Activated CD4-positive, alpha-beta T cell treated with anti-CD3 and anti-CD28 coated beads for 36 hours (primary cell): ENCODE measurements around the gene PMIS2. TPM values are rescaled to one million over a fixed set of nuclear protein-coding genes. Genes with fewer than 3 reads are reported as not detected.

ENCODE experiments used
- ATAC-seq: fragments of 200-7000 bp; cut with Tn5 transposase; one replicate; pipeline ENCODE4 v1.10.0; 2021; ENCODE audit warnings: mild to moderate bottlenecking, moderate library complexity
- CTCF ChIA-PET: fragments of 350-600 bp; sonication (Branson Sonifier 250); formaldehyde crosslinking; loops from one replicate; lab custom pipeline; 2021; ENCODE audit warnings: antibody characterized with exemption; lab: Charles Lee
- POLR2A ChIA-PET: fragments of 350-600 bp; sonication (Branson Sonifier 250); formaldehyde crosslinking; loops from one replicate; lab custom pipeline; 2021; ENCODE audit warnings: antibody characterized with exemption, inconsistent platforms; lab: Charles Lee
- DNase-seq: peaks from one replicate; pipeline ENCODE4 v3.0.0-alpha.2; 2020
- H3K27ac Mint-ChIP-seq: one replicate; pipeline ENCODE4 v1.8.0; 2021; ENCODE audit warnings: mixed read lengths
- H3K27me3 Mint-ChIP-seq: one replicate; pipeline ENCODE4 v1.8.0; 2021; ENCODE audit warnings: mixed read lengths
- H3K36me3 Mint-ChIP-seq: one replicate; pipeline ENCODE4 v1.8.0; 2021; ENCODE audit warnings: low read depth, mixed read lengths
- H3K4me1 Mint-ChIP-seq: one replicate; pipeline ENCODE4 v1.8.0; 2021; ENCODE audit warnings: mixed read lengths
- H3K4me3 Mint-ChIP-seq: one replicate; pipeline ENCODE4 v1.8.0; 2021; ENCODE audit warnings: mild to moderate bottlenecking, moderate library complexity, mixed read lengths
- H3K9me3 Mint-ChIP-seq: one replicate; pipeline ENCODE4 v1.8.0; 2021; ENCODE audit warnings: low read depth, mixed read lengths
- intact Hi-C, 2 experiments: fragments of 100-400 bp; cut with DNase I in 1 of 2; cut with micrococcal nuclease in 1 of 2; formaldehyde crosslinking; loops; one replicate each; pipeline versions ENCODE4 v1.14.2 to v1.15.1; 2022 to 2024; cut with DNase I, micrococcal nuclease
- total RNA-seq, 2 experiments: library from RNA; stranded (reverse); gene quantifications; one replicate each; pipeline ENCODE4 v1.2.3, GENCODE V29; 2021

The PMIS2 gene
- total RNA-seq, 2 experiments from 2014 or later, result not detected

DNA sequence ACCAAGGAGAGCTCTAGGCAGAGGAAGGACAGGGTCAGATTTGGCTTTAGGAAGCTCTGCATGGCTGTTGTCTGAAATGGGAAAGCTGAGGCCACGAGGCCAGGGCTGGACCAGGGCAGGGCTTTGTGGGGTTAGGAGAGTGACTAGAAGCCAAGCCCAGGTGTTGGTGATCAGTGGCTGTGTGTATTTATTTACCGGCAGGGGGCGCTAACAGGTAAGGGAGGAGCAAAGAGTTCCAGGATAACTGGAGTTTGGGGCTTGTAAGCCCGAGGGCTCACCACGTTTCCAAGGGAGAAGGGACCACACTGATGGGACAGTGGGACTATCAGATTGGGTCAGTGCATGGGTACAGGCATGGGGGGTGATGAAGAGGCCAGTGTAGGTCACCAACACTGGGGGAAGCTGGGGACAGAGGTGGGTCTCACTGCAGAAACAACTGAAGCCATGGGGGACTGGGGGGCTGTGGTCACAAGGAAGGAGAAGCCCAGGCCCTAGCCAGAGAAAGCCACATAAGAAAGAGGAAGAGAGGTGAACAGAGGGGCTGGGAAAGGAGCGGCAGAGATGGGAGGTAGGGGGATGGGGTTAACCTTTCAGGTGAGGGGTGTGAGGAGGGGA lies 36.7 kb upstream of the PMIS2 start:
- DNase-seq (peak; percentile 75), ATAC-seq (no peak)
- H3K4me1 Mint-ChIP-seq, result peaks cover 32% of the 10 kb centered on the region
- H3K27ac Mint-ChIP-seq, result no peak overlapping the region
- H3K27me3 Mint-ChIP-seq, result no peaks in the 10 kb centered on the region
- H3K36me3 Mint-ChIP-seq, result peaks cover 29% of the 10 kb centered on the region
- CTCF ChIA-PET, result interaction anchor here (0.6 to 3.3 kb wide), 16 partner anchors 9 to 191 kb away, joined by 3 to 20 read pairs (median 4); partner anchors contain the start of genes FFAR3 and HAUS5
- POLR2A ChIA-PET, result no interaction called here
- intact Hi-C loops, result loop anchor here (1.0 to 5.0 kb wide), 8 partner anchors 43 to 383 kb away; partner anchors contain the start of genes ETV2 (in 1 of the 2), FFAR1 (in 1 of the 2), HAUS5 (in 1 of the 2) and RBM42 (in 1 of the 2)
- no peaks in the 10 kb centered on the region for H3K9me3 Mint-ChIP-seq
- H3K4me3 Mint-ChIP-seq, result no peak overlapping the region

DNA sequence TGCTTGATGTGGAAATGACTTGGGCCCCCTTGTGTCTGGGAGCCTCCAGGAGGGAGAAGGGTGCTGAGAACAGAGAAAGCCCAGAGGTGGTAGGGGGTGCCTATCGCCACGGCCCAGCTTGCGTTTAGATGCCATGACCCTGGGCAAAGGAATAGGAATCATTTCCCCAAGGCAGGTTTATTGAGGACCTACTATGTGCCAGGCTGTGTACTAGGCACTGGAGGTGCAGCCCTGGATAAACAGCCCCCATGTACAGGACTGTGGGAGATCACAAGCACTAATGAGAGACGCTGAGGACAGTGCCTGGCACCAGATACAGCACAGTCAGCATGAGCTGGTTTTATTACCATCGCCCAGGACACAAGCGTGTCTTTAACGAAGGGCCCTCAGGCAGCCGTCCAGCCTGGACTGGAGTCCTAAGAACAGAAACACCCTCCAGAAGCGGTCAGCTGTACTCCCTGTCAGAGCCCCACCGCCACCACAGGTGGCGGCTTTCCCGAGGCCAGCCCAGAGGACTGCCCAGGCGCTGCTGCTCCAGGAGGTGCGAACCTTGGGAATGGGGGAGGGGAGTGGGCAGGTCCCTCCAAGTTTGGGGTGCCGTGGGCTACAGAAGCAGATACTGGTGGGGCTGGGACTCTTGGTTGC lies 36.0 kb upstream of the PMIS2 start:
- H3K9me3 Mint-ChIP-seq, result no peaks in the 10 kb centered on the region
- no peak overlapping the region for H3K27ac Mint-ChIP-seq
- ATAC-seq, result no peak
- CTCF ChIA-PET, result interaction anchor here (0.6 to 3.3 kb wide), 6 partner anchors 9 to 359 kb away, joined by 3 to 20 read pairs (median 4); no protein-coding TSS in a partner anchor
- no peak overlapping the region for H3K4me3 Mint-ChIP-seq
- peaks cover 25% of the 10 kb centered on the region for H3K36me3 Mint-ChIP-seq
- POLR2A ChIA-PET, result no interaction called here
- intact Hi-C loops, result loop anchor here (1.0 to 5.0 kb wide), 8 partner anchors 42 to 382 kb away; partner anchors contain the start of genes ETV2 (in 1 of the 2), FFAR1 (in 1 of the 2), HAUS5 (in 1 of the 2) and RBM42 (in 1 of the 2)
- H3K27me3 Mint-ChIP-seq, result no peaks in the 10 kb centered on the region
- no peak for DNase-seq
- H3K4me1 Mint-ChIP-seq, result peaks cover 26% of the 10 kb centered on the region

DNA sequence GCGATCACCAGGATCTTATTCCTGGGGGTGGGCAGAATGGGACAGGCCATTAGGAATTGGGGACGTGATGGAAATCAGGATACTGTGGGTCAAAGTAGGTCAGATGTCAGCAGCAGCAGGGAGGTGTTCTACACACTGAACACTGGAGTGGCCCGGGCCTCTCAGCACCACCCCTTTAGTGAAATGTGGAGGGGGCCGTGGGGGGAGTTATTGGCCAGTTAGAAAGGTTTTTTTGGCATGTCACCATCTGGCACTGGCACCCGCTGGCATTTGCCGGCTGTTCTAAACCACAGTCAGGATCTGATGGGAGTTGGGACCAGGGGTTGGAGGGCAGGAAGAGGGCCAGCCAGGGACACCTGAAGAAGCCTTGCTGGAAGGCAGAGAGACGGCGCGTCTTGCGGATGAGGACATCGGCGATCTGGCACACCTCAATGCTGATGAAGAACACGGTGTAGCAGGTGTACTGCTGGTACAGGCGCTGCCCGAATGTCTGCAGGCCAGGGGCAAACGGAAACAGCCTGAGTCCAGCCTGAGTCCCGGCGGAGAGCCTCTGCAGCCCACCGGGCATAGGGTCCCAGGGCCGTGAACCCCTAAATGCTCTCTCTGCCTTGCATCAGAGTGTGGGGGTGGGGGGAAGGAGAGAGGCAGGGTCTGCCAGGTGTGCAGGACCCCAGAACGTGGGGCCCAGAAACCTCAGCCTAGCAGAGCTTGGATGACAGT lies 34.7 kb upstream of the PMIS2 start:
- no peak overlapping the region for H3K27ac Mint-ChIP-seq
- no peak overlapping the region for H3K4me3 Mint-ChIP-seq
- H3K9me3 Mint-ChIP-seq, result no peaks in the 10 kb centered on the region
- no peaks in the 10 kb centered on the region for H3K27me3 Mint-ChIP-seq
- ChIA-PET POLR2A (interaction anchor here (0.5 kb wide), 1 partner anchor 478 kb away, joined by 3 read pairs; no protein-coding TSS in a partner anchor), CTCF (interaction anchor here (0.6 to 1.1 kb wide), 3 partner anchors 40 to 61 kb away, joined by 3 to 5 read pairs (median 4); partner anchors contain the start of gene HAUS5)
- DNase-seq, result no peak
- peaks cover 24% of the 10 kb centered on the region for H3K36me3 Mint-ChIP-seq
- intact Hi-C loops, result no loop called here
- peaks cover 23% of the 10 kb centered on the region for H3K4me1 Mint-ChIP-seq
- ATAC-seq, result no peak

DNA sequence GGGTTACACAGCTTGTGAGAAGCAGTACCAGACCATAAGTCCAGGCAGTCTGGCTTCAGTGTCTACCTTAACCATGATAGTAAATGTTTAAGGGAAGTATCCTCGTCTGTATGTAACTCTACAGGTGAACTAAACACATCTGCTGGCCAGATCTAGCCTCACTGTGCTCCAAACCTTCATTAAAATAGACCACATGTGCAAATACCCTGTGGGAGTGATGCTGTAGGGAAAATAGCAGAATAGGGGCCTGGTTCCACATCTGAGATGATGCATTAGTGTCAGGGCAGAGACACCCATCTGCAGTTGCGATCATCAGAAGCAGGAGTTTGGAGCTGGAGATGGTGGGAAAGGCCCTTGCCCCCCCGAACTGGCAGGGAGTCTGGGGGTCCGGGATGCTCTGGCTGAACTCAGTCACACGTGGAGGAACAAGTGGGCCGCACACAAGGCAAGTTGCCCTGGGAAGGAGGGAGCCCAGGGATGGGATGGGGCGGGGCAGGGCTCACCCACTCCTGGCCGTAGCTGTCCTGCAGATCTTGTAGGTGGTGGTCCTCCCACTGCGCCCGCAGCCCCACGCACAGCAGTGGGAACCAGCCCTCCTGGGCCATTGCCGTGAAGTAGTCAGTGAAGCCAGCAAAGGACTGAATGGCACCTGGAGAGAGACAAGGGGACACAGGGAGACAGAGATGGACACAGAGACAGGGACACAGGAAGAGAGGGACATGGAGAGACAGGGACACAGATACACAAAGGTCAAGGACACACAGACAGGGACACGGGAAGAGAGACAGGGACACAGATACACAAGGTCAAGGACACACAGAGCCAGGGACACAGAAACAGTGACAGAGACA lies 33.2 kb upstream of the PMIS2 start:
- Mint-ChIP-seq H3K36me3 (peaks cover 12% of the 10 kb centered on the region), H3K4me3 (no peak overlapping the region), H3K27me3 (peaks cover 4% of the 10 kb centered on the region), H3K4me1 (peaks cover 13% of the 10 kb centered on the region), H3K9me3 (no peaks in the 10 kb centered on the region), H3K27ac (no peak overlapping the region)
- no peak for DNase-seq
- ChIA-PET POLR2A (no interaction called here), CTCF (interaction anchor here (1.1 kb wide), 1 partner anchor 40 kb away, joined by 4 read pairs; no protein-coding TSS in a partner anchor)
- intact Hi-C loops, result no loop called here
- no peak for ATAC-seq

DNA sequence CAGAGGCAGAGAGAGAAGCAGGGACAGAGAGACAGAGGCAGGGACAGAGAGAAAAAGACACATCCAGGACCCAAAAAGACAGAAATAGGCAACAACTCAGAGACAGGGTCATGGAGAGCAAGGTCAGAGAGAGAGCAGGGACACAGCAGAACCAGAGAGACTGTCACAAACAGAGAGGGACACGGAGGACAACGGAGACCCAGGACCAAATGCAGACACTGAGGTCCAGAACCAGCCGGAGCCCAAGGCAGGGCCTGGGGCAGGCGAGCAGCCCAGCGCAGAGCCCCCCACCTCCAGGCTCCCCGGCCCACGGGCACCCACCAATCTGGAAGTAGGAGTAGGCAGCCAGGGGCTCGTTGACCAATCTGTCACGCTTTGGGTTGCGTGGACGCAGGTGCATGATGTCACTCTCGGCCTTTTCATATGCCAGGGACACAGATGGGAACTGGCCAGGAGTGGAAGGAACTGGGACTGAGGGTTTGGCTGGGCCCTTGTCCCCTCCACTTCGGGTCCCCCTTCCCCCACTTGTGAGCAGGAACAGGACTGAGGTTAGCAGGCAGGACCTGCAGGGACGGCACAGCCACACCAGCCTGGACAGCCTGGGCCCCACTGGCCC lies 32.5 kb upstream of the PMIS2 start:
- H3K27ac Mint-ChIP-seq, result no peak overlapping the region
- no peaks in the 10 kb centered on the region for H3K9me3 Mint-ChIP-seq
- POLR2A ChIA-PET, result no interaction called here
- peaks cover 6% of the 10 kb centered on the region for H3K27me3 Mint-ChIP-seq
- ATAC-seq (no peak), DNase-seq (no peak)
- peaks cover 13% of the 10 kb centered on the region for H3K4me1 Mint-ChIP-seq
- intact Hi-C loops, result no loop called here
- CTCF ChIA-PET, result no interaction called here
- H3K36me3 Mint-ChIP-seq, result peaks cover 12% of the 10 kb centered on the region
- H3K4me3 Mint-ChIP-seq, result no peak overlapping the region

DNA sequence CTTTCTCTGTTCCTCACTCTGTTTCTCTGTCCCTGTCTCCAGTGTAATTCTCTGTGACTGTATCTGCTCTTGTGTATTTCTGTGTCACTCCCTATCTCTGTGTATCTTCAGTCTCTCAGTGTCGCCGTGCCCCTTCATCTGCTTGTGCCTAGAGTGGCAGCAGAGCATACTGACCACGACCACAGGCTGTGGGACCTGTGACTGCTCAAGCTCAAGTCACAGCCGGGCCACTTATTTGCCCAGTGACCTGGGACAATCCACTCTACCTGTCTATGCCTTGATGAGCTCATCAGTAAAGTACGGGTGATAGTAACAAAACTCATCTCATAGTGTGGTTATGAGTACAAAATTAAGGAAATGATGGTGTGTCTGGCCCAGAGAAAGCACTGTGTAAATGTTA lies 31.9 kb upstream of the PMIS2 start:
- H3K4me3 Mint-ChIP-seq, result no peak overlapping the region
- peaks cover 10% of the 10 kb centered on the region for H3K27me3 Mint-ChIP-seq
- intact Hi-C loops, result no loop called here
- H3K36me3 Mint-ChIP-seq, result peaks cover 10% of the 10 kb centered on the region
- H3K9me3 Mint-ChIP-seq, result no peaks in the 10 kb centered on the region
- H3K4me1 Mint-ChIP-seq, result peaks cover 11% of the 10 kb centered on the region
- ChIA-PET CTCF (no interaction called here), POLR2A (no interaction called here)
- H3K27ac Mint-ChIP-seq, result no peak overlapping the region
- ATAC-seq (no peak), DNase-seq (no peak)

DNA sequence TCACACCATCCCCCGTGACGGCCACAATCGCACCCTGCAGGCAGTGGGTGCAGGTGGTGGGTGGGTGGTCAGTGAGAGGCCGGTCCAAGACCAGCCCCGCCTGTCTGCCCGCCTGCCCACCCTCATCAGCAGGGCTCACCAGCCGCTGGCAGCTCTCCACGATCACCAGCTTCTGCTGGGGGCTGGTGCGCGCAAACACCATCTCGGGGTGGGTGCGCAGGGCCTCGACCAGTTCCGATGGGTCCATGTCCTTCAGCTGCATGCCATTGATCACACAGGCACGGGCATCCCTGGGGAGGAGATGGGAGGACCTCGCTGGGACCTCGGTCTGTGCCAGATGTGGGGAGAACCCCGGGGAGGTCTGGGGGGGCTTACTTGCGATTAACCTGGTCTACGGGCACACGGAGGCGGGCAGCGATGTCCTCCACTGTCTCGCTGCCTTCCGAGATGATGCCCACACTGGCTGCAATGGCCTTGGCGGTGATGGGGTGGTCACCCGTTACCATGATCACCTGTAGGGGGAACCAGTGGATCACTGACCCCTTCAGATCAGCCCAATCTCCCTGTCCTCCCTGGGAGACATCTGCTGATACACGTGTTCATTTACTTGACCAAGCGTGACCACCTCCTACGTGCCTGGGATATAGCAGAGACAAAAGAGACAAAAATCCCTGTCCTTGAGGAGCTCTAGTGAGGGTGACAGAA lies 30.5 kb upstream of the PMIS2 start:
- CTCF ChIA-PET, result interaction anchor here (0.7 to 2.5 kb wide), 6 partner anchors 37 to 333 kb away, joined by 3 to 8 read pairs (median 4); no protein-coding TSS in a partner anchor
- ATAC-seq, result no peak
- peaks cover 5% of the 10 kb centered on the region for H3K36me3 Mint-ChIP-seq

DNA sequence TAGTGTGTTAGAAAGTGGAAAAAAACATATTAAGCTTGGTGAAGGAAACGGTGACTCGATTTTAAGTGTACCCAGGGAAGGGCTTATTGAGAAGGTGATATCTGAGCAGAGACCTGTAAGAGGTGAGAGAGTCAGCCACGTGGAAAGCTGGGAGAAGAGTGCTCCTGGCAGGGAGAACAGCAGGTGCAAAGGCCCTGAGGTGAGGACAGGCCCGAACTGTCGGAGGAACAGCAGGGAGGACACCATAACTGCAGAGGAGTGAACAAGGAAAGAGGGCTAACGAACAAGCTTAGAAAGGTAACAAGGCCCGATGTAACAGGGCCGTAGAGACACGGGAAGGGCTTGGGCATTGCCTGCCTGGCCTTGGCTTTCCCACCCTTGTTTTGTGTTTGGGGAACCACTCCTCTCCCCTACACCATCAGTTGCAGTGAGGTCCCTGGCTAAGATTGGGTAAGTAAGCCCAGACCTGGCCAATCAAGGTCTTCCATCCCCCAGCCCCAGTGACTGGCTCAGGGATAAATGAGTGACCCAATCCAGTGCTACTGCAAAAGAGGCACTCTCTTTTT lies 29.9 kb upstream of the PMIS2 start:
- intact Hi-C loops, result no loop called here
- H3K27me3 Mint-ChIP-seq, result peaks cover 27% of the 10 kb centered on the region
- no peak overlapping the region for H3K27ac Mint-ChIP-seq
- H3K9me3 Mint-ChIP-seq, result no peaks in the 10 kb centered on the region
- CTCF ChIA-PET, result interaction anchor here (0.7 to 2.5 kb wide), 7 partner anchors 9 to 97 kb away, joined by 3 to 8 read pairs (median 4); no protein-coding TSS in a partner anchor
- DNase-seq (no peak), ATAC-seq (no peak)
- peaks cover 8% of the 10 kb centered on the region for H3K4me1 Mint-ChIP-seq
- POLR2A ChIA-PET, result no interaction called here
- H3K36me3 Mint-ChIP-seq, result no peaks in the 10 kb centered on the region
- no peak overlapping the region for H3K4me3 Mint-ChIP-seq

More for the DNA sequence above, 30.5 kb upstream of the PMIS2 start:
- Mint-ChIP-seq H3K27me3 (peaks cover 20% of the 10 kb centered on the region), H3K4me1 (peaks cover 8% of the 10 kb centered on the region), H3K27ac (no peak overlapping the region), H3K4me3 (no peak overlapping the region), H3K9me3 (no peaks in the 10 kb centered on the region)
- POLR2A ChIA-PET, result no interaction called here
- intact Hi-C loops, result no loop called here
- no peak for DNase-seq

DNA sequence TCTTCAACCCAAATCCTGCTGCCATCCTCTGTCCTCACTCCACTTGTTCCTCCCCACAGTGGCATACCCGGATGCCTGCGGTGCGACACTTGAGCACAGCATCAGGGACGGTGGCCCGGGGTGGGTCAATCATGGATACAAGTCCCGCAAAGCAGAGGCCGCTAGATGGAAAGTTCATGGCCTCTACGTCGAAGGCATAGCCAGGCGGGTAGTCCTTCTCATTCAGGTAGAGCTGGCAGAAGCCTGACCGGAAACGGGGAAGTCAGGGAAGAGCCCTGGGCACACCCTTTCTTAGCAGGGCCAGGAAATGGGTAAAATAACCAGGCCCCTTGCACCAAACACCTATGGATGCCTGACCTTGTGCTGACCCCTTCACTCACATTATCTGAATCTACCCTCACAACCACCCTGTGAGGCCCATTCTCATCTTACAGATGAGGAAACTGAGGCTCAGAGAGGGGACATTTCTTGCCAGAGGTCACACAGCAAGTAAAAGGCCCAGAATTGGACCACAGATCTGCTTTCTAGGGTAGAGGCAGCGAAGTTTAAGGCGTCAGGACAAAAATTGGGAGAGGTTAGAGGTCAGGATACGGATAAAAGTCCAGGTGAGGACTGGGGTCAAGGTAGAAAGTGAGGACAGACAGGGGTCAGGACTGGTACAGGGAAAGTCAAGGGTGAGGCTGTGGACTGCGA lies 29.0 kb upstream of the PMIS2 start:
- ChIA-PET POLR2A (no interaction called here), CTCF (interaction anchor here (0.6 to 3.0 kb wide), 5 partner anchors 8 to 374 kb away, joined by 3 to 18 read pairs (median 4); no protein-coding TSS in a partner anchor)
- intact Hi-C loops, result no loop called here
- no peak for ATAC-seq
- peaks cover 8% of the 10 kb centered on the region for H3K4me1 Mint-ChIP-seq
- no peaks in the 10 kb centered on the region for H3K36me3 Mint-ChIP-seq
- DNase-seq, result no peak
- peaks cover 33% of the 10 kb centered on the region for H3K27me3 Mint-ChIP-seq
- H3K27ac Mint-ChIP-seq, result no peak overlapping the region
- no peaks in the 10 kb centered on the region for H3K9me3 Mint-ChIP-seq
- peak overlapping the region; percentile 26 for H3K4me3 Mint-ChIP-seq
